ENCODE data around the gene RMC1.
"Not testable (repeated sequence)": the region's sequence is repeated elsewhere in the genome, so short reads cannot be mapped to it uniquely, and the experiment has no call there.

RMC1 gene

GRCh38 chr18:23572012-23572411 is 68.7 kb downstream of the RMC1 start:
- no peak for TF ChIP-seq CTCF (IDR thresholded peaks at IDR 0.05; ENCODE audit: low read depth, low read length)
- H3K4me3 ChIP-seq (ENCODE audit: low read depth, low read length), result no peak overlapping the region

- no peak overlapping the region for H3K4me3 ChIP-seq (ENCODE audit: low read depth, low read length)
- no peak for TF ChIP-seq CTCF (IDR thresholded peaks at IDR 0.05; ENCODE audit: low read depth, low read length)
Measured at GRCh38 chr18:23572570-23572969, 69.3 kb downstream of the RMC1 start.

GRCh38 chr18:23573020-23573419 is 69.7 kb downstream of the RMC1 start:
- TF ChIP-seq CTCF (IDR thresholded peaks at IDR 0.05; ENCODE audit: low read depth, low read length), result no peak
- no peak overlapping the region for H3K4me3 ChIP-seq (ENCODE audit: low read depth, low read length)

- H3K4me3 ChIP-seq (ENCODE audit: low read depth, low read length), result no peak overlapping the region
- no peak for TF ChIP-seq CTCF (IDR thresholded peaks at IDR 0.05; ENCODE audit: low read depth, low read length)
Measured at GRCh38 chr18:23573626-23574431, 70.5 kb downstream of the RMC1 start.

- TF ChIP-seq CTCF (IDR thresholded peaks at IDR 0.05; ENCODE audit: low read depth, low read length), result no peak
- H3K4me3 ChIP-seq (ENCODE audit: low read depth, low read length), result no peak overlapping the region
Measured at GRCh38 chr18:23574611-23575308, 71.4 kb downstream of the RMC1 start.

- TF ChIP-seq CTCF (IDR thresholded peaks at IDR 0.05; ENCODE audit: low read depth, low read length), result no peak
- no peak overlapping the region for H3K4me3 ChIP-seq (ENCODE audit: low read depth, low read length)
Measured at GRCh38 chr18:23575309-23575651, 72.0 kb downstream of the RMC1 start.

GRCh38 chr18:23577521-23577920 is 74.2 kb downstream of the RMC1 start:
- not testable (repeated sequence) for H3K4me3 ChIP-seq (ENCODE audit: low read depth, low read length)
